Neural crest cell (in vitro differentiated cells): ENCODE measurements around the gene AGPAT1. TPM values are rescaled to one million over a fixed set of nuclear protein-coding genes. Genes with fewer than 3 reads are reported as not detected.
"Not testable (repeated sequence)": the region's sequence is repeated elsewhere in the genome, so short reads cannot be mapped to it uniquely, and the experiment has no call there.

Experiments
- DNase-seq: peaks from one replicate; pipeline ENCODE4 v3.0.0; 2021; ENCODE audit warnings: low read depth, mixed read lengths, low spot score
- H3K27ac Mint-ChIP-seq: one replicate; pipeline ENCODE4 v1.8.0; 2021; ENCODE audit warnings: mild to moderate bottlenecking, mixed read lengths; ENCODE audit not compliant: unreplicated experiment
- H3K27me3 Mint-ChIP-seq: 2 replicates; pipeline ENCODE4 v1.8.0; 2021; ENCODE audit warnings: low read depth, mild to moderate bottlenecking, mixed read lengths
- H3K36me3 Mint-ChIP-seq: 2 replicates; pipeline ENCODE4 v1.8.0; 2021; ENCODE audit warnings: low read depth, mild to moderate bottlenecking, mixed read lengths
- H3K4me1 Mint-ChIP-seq: 2 replicates; pipeline ENCODE4 v1.8.0; 2021; ENCODE audit warnings: mixed read lengths
- H3K4me3 Mint-ChIP-seq: one replicate; pipeline ENCODE4 v1.8.0; 2021; ENCODE audit warnings: mild to moderate bottlenecking, mixed read lengths
- H3K9me3 Mint-ChIP-seq: 2 replicates; pipeline ENCODE4 v1.8.0; 2021; ENCODE audit warnings: mixed read lengths
- CTCF ChIP-seq: fragments of 200-600 bp; sonication (generic); conservative IDR thresholded peaks from 2 replicates; pipeline ENCODE4 v1.5.0; 2021; ENCODE audit warnings: antibody characterized with exemption, mild to moderate bottlenecking
- total RNA-seq: library from RNA; stranded (reverse); gene quantifications from 2 replicates; pipeline ENCODE4 v1.2.1, GENCODE V29; 2021

AGPAT1 gene
- total RNA-seq, 1 donor from 2014 or later, result 88.9 TPM

DNA sequence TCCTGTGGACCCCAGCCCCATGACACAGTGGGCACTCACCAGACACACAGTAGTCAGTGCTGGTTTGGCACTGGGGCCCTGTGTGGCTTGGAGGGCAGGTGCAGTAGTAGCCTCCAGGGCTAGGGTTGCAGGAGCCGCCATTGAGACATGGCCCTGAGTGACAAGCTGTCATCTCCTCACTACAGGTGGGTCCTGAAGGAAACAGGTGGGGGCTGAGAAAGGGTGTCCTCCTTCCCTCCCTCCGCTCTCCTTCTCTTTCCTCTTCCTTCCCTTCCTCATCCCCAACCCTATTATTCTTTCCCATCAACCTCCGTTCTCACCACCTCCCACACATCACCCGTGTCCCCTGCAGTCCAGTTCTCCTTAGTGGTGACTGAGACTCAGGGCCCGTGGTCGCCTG lies 37.8 kb upstream of the AGPAT1 start:
- no peak for DNase-seq
- Mint-ChIP-seq H3K4me3 (no peak overlapping the region), H3K36me3 (no peaks in the 10 kb centered on the region), H3K27me3 (no peaks in the 10 kb centered on the region), H3K4me1 (no peaks in the 10 kb centered on the region), H3K9me3 (peaks cover 2% of the 10 kb centered on the region), H3K27ac (no peak overlapping the region)
- no peak for TF ChIP-seq CTCF

- no peaks in the 10 kb centered on the region for H3K4me1 Mint-ChIP-seq
- H3K27me3 Mint-ChIP-seq, result no peaks in the 10 kb centered on the region
- H3K9me3 Mint-ChIP-seq, result peaks cover 2% of the 10 kb centered on the region
- H3K27ac Mint-ChIP-seq, result no peak overlapping the region
- TF ChIP-seq CTCF, result no peak
- H3K36me3 Mint-ChIP-seq, result no peaks in the 10 kb centered on the region
- DNase-seq, result no peak
- no peak overlapping the region for H3K4me3 Mint-ChIP-seq
Measured at GRCh38 chr6:32212076-32212760, 36.3 kb upstream of the AGPAT1 start.

DNA sequence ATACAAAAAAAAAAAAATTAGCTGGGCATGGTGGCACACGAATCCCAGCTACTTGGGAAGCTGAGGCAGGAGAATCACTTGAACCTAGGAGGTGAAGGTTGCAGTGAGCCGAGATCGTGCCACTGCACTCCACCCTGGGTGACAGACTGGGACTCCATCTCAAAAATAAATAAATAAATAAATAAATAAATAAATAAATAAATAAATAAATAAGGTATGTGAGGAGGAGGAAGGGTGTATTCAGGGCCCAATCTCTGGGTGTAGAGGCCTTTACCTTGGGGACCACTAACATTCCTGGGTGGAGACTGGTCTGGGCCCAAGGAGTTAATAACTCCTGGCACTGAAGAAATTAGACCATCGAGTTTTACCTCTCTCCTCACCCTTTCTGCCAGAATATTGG lies 35.5 kb upstream of the AGPAT1 start:
- H3K27me3 Mint-ChIP-seq, H3K27ac Mint-ChIP-seq, H3K9me3 Mint-ChIP-seq, DNase-seq, H3K4me1 Mint-ChIP-seq, H3K4me3 Mint-ChIP-seq, H3K36me3 Mint-ChIP-seq: not testable (repeated sequence)

DNA sequence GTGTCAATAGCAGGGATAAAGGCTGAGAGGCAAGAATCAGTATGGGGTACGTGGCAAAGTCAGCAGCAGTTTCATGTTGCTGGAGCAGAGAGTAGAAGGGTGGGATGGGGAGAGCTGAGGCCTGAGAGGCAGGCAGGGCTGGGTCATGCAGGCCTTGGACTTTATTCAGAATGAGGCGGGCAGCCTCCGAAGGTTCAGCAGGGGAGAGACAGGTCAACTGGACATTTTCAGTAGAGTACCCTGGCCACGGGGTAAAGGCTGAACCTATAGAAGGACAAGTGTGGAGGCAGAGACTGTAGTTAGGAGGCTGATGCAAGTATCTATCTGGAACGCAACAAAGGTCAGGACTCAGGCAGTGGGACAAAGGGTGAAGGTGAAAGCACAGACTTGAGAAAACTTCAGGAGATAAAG lies 34.3 kb upstream of the AGPAT1 start:
- Mint-ChIP-seq H3K27me3 (no peaks in the 10 kb centered on the region), H3K27ac (no peak overlapping the region), H3K9me3 (peaks cover 8% of the 10 kb centered on the region), H3K36me3 (no peaks in the 10 kb centered on the region), H3K4me1 (no peaks in the 10 kb centered on the region), H3K4me3 (no peak overlapping the region)
- TF ChIP-seq CTCF, result no peak
- DNase-seq, result no peak

DNA sequence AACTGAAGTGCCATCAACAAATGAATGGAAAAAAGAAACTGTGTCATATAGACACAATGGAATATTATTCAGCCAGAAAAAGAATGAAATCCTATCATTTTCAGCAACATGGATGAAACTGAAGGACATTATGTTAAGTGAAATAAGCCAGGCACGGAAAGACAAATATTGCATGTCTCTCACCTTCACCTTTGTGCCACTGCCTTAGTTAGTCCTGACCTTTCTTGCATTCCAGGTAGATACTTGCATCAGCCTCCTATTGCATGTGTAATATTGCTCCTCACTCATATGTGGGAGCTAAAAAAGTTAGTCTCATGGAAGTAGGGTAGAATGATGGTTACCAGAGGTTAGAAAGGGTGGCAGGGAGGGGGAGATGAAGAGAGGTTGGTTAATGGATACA lies 33.1 kb upstream of the AGPAT1 start:
- peaks cover 11% of the 10 kb centered on the region for H3K9me3 Mint-ChIP-seq
- no peak overlapping the region for H3K4me3 Mint-ChIP-seq
- H3K36me3 Mint-ChIP-seq, result no peaks in the 10 kb centered on the region
- H3K4me1 Mint-ChIP-seq, result no peaks in the 10 kb centered on the region
- H3K27me3 Mint-ChIP-seq, result peaks cover 3% of the 10 kb centered on the region
- no peak for DNase-seq
- no peak for TF ChIP-seq CTCF
- no peak overlapping the region for H3K27ac Mint-ChIP-seq

DNA sequence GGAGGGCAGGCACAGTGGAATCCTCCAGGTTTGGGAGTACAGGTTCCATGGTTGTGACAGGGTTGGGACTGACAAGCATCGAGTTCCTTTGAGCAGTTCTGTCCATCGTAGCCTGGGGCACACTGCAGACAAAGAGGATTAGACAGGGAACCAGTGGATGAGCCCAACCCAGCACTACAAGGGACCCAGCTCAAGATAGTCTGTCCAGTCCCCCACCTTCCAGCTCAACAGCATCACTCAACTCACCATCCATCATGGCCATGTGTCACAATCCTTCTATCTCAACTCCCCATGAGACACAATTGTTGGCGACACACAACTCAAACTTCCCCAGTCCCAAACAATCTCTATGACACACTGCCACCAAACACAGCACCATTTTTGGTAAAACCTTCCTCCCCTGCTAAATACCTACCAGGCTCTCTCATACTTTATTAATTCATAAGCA lies 28.4 kb upstream of the AGPAT1 start:
- H3K27ac Mint-ChIP-seq, result no peak overlapping the region
- TF ChIP-seq CTCF, result no peak
- H3K27me3 Mint-ChIP-seq, result peaks cover 3% of the 10 kb centered on the region
- H3K4me1 Mint-ChIP-seq, result peaks cover 15% of the 10 kb centered on the region
- no peak overlapping the region for H3K4me3 Mint-ChIP-seq
- no peaks in the 10 kb centered on the region for H3K36me3 Mint-ChIP-seq
- DNase-seq, result no peak
- peaks cover 11% of the 10 kb centered on the region for H3K9me3 Mint-ChIP-seq
